ENCODE measurements around the gene CNN2. TPM values are rescaled to one million over a fixed set of nuclear protein-coding genes. Genes with fewer than 3 reads are reported as not detected.

The CNN2 gene
- total and polyA plus RNA-seq, 2 of the 13 experiments (the other 11 are each of a cell fraction or from before 2014, with no cell fraction given) = 63.6 to 70.0 TPM

DNA sequence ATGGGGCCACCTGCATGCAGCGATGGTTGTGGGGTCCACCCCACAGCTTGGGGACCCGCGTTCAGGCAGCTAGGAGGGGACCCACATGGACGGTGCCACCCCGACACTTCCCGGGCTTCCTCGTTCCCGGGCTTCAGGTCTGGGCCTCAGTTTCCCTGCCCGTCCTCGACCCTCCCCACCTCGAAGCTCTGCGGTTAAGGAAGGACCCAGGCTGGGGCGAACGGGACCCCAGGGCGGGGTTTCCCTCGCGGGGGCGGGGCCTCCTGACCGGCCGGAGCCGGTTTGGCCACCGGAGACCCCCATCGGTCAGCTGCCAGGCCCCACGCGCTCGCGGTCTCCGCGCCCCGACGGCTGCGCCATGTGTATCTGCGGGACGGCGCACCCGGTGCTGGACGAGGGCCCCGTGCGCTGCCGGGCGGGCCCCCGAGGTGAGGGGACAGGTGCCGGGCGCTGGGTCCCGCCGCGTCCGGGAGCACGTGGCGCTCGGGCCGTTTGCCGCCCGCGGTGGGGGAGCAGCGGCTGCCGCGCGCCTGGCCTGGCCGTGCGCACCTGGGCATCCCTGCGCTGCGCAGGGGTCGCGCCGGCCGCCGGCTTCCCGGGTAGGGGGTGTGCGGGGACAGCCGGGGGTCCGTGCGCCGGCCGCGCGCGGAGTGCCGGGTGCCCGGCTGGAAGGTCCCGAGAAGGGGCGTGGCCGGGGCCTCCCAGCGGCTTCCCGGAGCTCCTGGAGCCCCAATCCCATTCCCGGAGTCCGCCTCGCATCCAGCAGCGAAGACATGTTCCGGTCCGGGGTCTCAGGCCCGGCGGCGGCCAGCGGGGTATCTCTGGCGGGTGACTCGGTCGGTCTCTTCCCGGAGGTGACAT lies 44.8 kb downstream of the CNN2 start:
- DNase-seq (ENCODE audit: low spot score) (no peak), FAIRE-seq (no peak), ATAC-seq (no peak)
- ChIA-PET POLR2A (no interaction called here), CTCF (ENCODE audit: low intra/inter-chr PET ratio, low total read pairs) (no interaction called here)
- Histone ChIP-seq H3K9me3 (ENCODE audit: low read length) (no peaks in the 10 kb centered on the region), H3K4me3 (replicated peaks in 1 of 3; ENCODE audit: insufficient read depth in 1 of 3, low read depth in 2 of 3, low read length in 3 of 3) (no peak overlapping the region), H3K4me1 (ENCODE audit: insufficient read depth, low read length) (peaks cover 37% of the 10 kb centered on the region), H3K4me2 (ENCODE audit: low read depth, low read length) (no peak overlapping the region), H3K9ac (ENCODE audit: insufficient read depth, low read depth, low read length) (no peak overlapping the region), H4K20me1 (ENCODE audit: insufficient read depth, low read length) (peaks cover 3% of the 10 kb centered on the region; the same call in 1 of the 2 replicates), H3K27me3 (ENCODE audit: control insufficient read depth in 1 of 2, insufficient read depth in 2 of 2, low read length in 2 of 2) (no peaks in the 10 kb centered on the region), H3K79me2 (ENCODE audit: insufficient read depth, low read length) (no peaks in the 10 kb centered on the region), H3K36me3 (replicated peaks in 1 of 2; ENCODE audit: control insufficient read depth in 1 of 2, insufficient read depth in 2 of 2, low read length in 2 of 2) (no peaks in the 10 kb centered on the region; a peak in 1 of 5 replicates), H3K27ac (ENCODE audit: extremely low read length, insufficient read depth, low read length) (no peak overlapping the region), H2AFZ (ENCODE audit: low read length) (no peak overlapping the region)
- TF ChIP-seq ZNF724P (CRISPR knock-in tag; IDR thresholded peaks at IDR 0.05; ENCODE audit: borderline replicate concordance) = no peak
- intact Hi-C loops (cut with micrococcal nuclease; ENCODE audit: unreplicated experiment) = no loop called here
- WGBS (ENCODE audit: low lambda C conversion rate) = 86% methylated on average over 40 of the region's 99 CpGs
- BruUV-seq (replicated peaks) = no TSS peak
- in situ Hi-C loops (cut with HindIII; ENCODE audit: extremely low pct_ligation_motif_present, low pct_unique_long_range_greater_than_20kb) = no loop called here

DNA sequence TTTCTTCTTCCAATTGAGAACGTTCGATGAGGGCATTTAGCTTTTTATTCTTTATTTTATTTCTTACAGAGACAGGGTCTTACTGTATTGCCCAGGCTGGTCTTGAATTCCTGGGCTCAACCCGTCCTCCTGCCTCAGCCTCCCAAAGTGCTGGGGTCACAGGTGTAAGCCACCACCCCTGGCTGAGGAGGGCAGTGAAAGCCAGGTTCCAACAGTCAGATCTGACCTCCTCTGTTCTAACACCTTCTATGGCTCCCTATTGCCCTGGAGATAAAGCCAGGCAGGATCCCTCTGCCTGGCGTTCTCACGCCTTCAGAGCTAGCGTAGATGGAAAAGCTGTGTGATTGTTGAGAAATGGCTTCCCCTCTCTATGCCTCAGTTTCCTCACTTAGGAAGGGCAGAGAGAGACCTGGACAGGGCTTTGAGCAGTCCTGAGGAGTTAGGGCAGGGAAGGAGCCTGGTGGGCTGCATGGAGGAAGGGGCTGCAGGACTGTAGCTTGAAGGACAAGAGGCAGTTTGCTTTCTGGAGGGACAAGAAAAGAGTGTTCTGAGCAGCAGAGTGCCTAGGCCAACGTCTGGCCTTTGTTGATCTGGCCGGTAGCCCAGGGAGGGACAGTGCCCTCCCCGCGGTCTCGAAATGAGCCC lies 46.1 kb downstream of the CNN2 start:
- DNase-seq (ENCODE audit: low spot score) (no peak), FAIRE-seq (no peak), ATAC-seq (no peak)
- no peaks in the 10 kb centered on the region; a peak in 1 of 5 replicates for H3K36me3 ChIP-seq (replicated peaks in 1 of 2; ENCODE audit: control insufficient read depth in 1 of 2, insufficient read depth in 2 of 2, low read length in 2 of 2)
- H3K79me2 ChIP-seq (ENCODE audit: insufficient read depth, low read length) = no peaks in the 10 kb centered on the region
- peaks cover 3% of the 10 kb centered on the region; the same call in 1 of the 2 replicates for H4K20me1 ChIP-seq (ENCODE audit: insufficient read depth, low read length)
- H3K9me3 ChIP-seq (ENCODE audit: low read length) = no peaks in the 10 kb centered on the region
- H3K27ac ChIP-seq (ENCODE audit: extremely low read length, insufficient read depth, low read length) = no peak overlapping the region
- peaks cover 37% of the 10 kb centered on the region for H3K4me1 ChIP-seq (ENCODE audit: insufficient read depth, low read length)
- no peak overlapping the region for H2AFZ ChIP-seq (ENCODE audit: low read length)
- no peak overlapping the region for H3K4me2 ChIP-seq (ENCODE audit: low read depth, low read length)
- POLR2A ChIA-PET = no interaction called here
- H3K4me3 ChIP-seq (replicated peaks in 1 of 3; ENCODE audit: insufficient read depth in 1 of 3, low read depth in 2 of 3, low read length in 3 of 3) = no peak overlapping the region
- no peak overlapping the region for H3K9ac ChIP-seq (ENCODE audit: insufficient read depth, low read depth, low read length)
- in situ Hi-C loops (cut with HindIII; ENCODE audit: extremely low pct_ligation_motif_present, low pct_unique_long_range_greater_than_20kb) (no loop called here), intact Hi-C loops (cut with micrococcal nuclease; ENCODE audit: unreplicated experiment) (no loop called here)
- no TSS peak for BruUV-seq (replicated peaks)
- CTCF ChIA-PET (ENCODE audit: low intra/inter-chr PET ratio, low total read pairs) = no interaction called here
- TF ChIP-seq, protein P1, sequence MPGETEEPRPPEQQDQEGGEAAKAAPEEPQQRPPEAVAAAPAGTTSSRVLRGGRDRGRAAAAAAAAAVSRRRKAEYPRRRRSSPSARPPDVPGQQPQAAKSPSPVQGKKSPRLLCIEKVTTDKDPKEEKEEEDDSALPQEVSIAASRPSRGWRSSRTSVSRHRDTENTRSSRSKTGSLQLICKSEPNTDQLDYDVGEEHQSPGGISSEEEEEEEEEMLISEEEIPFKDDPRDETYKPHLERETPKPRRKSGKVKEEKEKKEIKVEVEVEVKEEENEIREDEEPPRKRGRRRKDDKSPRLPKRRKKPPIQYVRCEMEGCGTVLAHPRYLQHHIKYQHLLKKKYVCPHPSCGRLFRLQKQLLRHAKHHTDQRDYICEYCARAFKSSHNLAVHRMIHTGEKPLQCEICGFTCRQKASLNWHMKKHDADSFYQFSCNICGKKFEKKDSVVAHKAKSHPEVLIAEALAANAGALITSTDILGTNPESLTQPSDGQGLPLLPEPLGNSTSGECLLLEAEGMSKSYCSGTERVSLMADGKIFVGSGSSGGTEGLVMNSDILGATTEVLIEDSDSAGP (CRISPR knock-in tag; IDR thresholded peaks at IDR 0.05; ENCODE audit: borderline replicate concordance) = no peak
- TF ChIP-seq ZNF563 (CRISPR knock-in tag; IDR thresholded peaks at IDR 0.05) (no peak), FOXP1 (IDR thresholded peaks at IDR 0.05) (no peak), FOXP1 (CRISPR knock-in tag; IDR thresholded peaks at IDR 0.05) (no peak), ZFP36 (IDR thresholded peaks at IDR 0.05; ENCODE audit: borderline replicate concordance, low read depth, low read length, partially characterized antibody) (peak; percentile 31), ZC3H4 (CRISPR knock-in tag; IDR thresholded peaks at IDR 0.05; ENCODE audit: borderline replicate concordance) (no peak), ZNF552 (CRISPR knock-in tag; IDR thresholded peaks at IDR 0.05; ENCODE audit: borderline replicate concordance) (no peak), ZNF121 (CRISPR knock-in tag; IDR thresholded peaks at IDR 0.05) (peak; percentile 62; the same call in 1 of the 2 replicates), ZMYM3 (CRISPR knock-in tag; IDR thresholded peaks at IDR 0.05) (peak; percentile 83), ZNF616 (CRISPR knock-in tag; IDR thresholded peaks at IDR 0.05; ENCODE audit: low read depth) (no peak), CHD4 (IDR thresholded peaks at IDR 0.05; ENCODE audit: borderline replicate concordance, low read length) (0 out of 2 replicates have a peak, but pooled peaks have one; percentile 27)
- no peaks in the 10 kb centered on the region for H3K27me3 ChIP-seq (ENCODE audit: control insufficient read depth in 1 of 2, insufficient read depth in 2 of 2, low read length in 2 of 2)
- WGBS (ENCODE audit: low lambda C conversion rate) = 80% methylated on average over 9 of the region's 11 CpGs

Measured in HepG2 (cell line).